ENCODE measurements around the gene FUBP1.
"Not testable (repeated sequence)": the region's sequence is repeated elsewhere in the genome, so short reads cannot be mapped to it uniquely, and the experiment has no call there.

The FUBP1 gene

DNA sequence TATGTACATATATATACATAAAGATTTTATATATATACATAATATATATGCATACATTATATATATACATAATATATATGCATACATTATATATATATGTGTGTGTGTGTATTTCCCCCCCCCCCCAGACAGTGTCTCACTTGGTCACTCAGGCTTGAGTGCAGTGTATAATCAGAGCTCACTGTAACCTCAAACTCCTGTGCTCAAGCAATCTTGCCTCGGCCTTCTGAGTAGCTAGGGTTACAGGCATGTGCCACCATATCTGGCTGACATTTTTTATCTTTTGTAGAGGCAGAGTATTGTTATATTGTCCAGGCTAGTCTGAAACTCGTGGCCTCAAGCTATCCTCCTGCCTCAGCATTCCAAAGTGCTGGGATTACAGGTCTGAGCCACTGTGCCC is 9.0 kb upstream of the FUBP1 start:
- DNase-seq (ENCODE audit: low read depth): no peak

DNA sequence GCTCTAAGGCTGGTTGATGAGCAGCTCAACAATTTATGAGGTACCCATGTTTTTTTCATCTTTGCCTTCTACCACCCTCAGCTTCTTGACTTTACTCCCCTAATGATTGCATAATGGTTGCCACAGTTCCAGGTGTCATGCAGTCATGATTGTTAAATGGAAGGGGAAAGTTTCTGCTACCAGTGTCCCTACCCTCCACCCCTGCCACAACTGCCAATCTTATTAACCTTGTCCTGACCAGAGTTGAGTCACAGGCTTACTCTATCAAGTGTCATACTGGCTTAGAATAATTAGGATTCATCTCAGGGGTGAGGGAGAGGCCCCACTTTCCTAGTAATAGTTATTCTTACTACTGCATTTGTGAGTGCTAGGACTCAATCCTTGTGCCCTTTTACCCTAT is 7.9 kb upstream of the FUBP1 start:
- no peak for DNase-seq (ENCODE audit: low read depth)

DNA sequence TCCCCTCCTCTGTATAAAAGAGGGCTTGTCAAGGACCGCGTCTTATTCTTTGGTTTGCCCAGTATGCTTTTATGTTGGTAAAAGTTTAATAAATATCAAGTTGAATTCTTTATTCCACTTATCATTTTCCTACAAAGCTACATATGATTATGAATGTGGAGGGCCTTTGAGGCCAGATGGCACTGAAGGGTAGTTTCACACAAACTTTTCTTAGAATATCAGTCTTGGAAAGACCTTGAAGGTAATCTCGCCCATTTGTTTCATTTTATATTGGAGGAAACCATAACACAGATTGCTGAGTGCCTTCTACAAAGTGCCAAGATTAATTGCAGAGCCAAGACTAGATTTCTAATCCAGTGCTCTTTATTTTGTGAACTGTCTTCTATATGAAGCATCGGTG is 5.8 kb upstream of the FUBP1 start:
- DNase-seq (ENCODE audit: low read depth): no peak

DNA sequence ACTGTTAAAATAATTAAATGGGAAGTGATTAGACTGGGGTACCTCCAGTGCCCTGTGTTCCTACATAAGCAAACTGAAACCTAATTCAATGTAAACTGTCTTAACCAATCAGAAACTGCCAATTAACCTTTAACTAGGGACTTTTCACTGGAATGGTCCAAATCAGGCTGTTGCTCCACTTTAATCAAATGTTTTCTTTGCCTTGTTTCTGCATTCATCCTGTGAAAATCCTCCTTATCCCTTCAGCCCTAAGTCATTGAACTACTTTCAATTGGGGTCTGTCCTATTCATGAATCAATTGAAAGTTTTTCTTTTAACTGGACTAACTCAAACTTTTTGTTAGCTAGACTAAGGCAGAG is 5.1 kb upstream of the FUBP1 start:
- no peak for DNase-seq (ENCODE audit: low read depth)

DNA sequence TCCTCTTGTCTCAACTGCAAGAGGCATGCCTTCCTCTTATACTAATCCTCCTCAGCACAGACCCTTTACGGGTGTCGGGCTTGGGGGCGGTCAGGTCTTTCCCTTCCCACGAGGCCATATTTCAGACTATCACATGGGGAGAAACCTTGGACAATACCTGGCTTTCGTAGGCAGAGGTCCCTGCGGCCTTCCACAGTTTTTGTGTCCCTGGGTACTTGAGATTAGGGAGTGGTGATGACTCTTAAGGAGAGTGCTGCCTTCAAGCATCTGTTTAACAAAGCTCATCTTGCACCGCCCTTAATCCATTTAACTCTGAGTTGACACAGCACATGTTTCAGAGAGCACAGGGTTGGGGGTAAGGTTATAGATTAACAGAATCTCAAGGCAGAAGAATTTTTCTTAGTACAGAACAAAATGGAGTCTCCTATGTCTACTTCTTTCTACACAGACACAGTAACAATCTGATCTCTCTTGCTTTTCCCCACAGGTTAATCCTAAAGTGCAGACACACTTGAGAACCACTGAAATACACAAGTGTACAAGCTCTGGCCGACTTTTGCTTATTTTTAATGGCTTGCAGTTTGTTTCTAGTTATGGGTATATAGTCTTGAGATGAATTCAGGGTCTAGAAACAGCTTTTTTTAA is 4.6 kb upstream of the FUBP1 start:
- not testable (repeated sequence) for DNase-seq (ENCODE audit: low read depth)

DNA sequence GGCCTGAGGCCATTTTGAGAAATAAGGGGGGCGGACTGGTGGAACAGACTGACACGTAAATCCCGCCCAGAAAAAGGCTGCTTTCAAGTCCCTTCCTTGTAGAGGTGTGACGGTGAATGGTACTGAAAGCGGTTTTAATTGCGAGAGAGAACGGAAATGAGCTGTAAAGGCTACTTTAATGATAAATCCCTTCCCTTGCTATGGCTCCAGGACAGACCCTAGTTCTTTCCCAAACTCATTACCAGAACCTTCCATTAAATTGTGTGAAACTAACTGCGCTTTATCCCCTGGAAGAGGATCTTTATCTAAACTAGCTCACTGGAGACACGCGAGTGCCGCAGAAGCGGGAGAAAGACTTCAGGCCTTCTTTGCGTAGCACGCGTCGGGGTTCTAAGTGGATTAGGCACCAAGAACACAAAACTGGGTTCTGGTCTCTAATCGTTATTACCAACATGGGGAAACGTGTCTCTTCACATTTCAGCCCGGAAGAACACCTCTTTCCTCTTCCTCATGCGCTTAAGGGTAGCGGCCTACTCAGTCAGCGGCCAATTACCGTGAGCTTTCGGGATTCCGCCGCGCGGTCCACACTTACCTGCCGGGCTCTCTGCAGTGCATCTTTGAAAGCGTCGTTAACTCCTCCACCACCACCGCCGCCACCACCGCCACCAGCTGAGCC is 441 bp downstream of the FUBP1 start:
- DNase-seq (ENCODE audit: low read depth): peak; percentile 32

DNA sequence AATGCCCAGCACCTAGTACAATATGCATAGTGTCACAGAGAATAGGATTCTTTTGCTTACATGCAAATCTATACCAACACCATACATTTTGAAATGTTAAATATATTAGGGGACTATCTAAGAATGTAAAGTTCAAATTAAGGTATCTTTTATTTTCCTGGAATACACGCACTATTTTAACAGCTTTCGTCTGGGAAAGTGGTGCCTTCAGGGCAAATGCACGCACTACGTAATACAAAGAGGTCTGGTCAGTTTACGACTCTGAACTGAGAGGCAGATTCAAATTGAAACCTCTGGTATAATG is 931 bp downstream of the FUBP1 start:
- no peak for DNase-seq (ENCODE audit: low read depth)

DNA sequence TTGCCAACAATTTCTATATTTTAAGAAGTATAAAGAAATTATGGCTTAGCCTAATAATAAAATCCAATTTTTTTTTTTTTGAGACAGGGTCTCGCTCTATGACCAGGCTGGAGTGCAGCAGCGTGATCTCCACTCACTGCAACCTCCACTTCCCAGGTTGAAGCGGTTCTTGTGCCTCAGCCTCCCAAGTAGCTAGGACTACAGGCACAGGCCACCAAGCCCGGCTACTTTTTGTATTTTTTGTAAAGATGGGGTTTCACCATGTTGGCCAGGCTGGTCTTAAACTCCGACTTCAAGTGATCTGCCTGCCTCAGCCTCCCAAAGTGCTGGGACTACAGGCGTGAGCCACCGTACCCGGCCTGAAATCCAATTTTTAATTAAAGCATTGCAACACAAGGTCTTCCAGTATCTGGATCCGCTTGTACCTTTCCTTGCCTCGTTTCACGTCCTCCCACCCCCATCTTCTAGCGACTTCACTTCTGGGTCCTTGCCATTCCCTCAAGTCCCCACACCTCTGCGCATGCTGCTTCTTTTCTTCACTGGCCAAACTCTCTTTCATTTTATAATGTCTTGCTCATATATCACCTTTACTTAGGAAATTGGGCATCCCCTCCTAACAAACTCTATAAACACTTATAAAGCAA is 2.3 kb downstream of the FUBP1 start:
- DNase-seq (ENCODE audit: low read depth): no peak

DNA sequence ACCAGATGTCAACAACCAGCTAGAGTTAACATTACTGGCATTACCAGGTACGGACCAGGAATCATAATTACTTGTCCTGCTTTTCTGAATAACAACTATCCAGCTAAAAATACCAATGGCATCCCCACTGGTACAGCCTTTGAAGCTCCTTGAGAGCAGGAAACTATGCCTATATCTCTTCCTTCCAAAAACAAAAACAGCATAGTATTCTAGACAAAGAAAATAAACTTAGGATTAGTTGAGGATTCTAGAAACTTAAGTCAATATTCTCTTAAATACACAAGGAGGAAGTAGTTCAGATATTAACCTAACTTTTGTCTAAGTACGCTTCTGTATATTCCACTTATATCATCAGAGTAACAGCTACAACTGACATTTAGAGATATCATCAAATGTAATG is 3.0 kb downstream of the FUBP1 start:
- no peak for DNase-seq (ENCODE audit: low read depth)

DNA sequence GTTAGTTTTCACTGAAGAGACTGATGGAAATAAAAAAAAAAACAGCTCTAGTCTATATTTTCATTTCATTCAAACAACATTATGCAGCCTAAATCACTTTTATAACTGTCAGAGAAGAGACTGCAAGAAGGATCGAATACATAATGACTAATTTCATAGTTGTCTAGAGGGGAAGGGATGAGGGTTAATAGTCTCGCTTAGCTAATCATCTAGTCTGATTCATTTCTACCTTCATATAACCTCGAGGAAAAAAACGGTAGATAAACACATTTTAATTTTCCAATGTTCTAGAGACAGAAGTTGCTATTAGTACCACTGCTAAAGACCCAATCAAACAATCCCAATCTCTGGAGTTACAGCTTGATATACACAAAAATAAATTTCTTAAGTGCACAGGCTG is 3.5 kb downstream of the FUBP1 start:
- no peak for DNase-seq (ENCODE audit: low read depth)

DNA sequence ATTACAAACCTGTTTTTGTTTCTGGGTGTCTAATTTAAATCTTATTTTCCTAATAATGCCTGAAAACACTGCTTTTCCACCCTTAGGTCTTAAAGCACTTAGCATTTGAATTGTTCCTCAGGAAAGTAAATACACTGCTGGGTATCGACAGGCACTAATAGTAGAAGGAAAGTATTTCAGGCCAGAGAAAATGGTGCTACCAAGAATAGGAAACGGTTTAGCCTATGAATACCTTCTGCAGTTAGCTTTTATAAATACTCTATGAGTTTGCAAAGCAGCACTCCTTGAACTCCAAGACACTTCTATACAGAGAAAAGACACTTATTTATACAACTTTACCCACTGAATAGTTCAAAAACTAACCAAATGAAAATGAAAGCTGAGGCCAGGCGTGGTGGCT is 6.8 kb downstream of the FUBP1 start:
- DNase-seq (ENCODE audit: low read depth): no peak

DNA sequence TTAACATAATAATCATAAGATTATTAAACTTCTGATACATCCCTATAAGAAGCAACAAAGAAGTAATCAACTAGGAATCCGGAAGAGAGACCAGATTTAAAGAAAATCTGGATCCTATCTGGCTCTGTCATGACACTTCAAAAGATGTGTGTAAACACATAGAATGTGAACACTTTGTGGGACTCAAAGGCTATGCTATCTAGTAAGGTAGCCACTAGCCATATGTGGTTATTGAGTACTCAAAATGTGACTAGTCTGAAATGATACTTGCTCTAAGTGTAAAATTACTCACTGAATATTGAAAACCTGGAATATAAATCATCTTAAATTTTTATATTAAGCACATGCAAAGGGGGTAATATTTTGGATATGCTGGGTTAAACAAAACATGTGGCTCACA is 8.7 kb downstream of the FUBP1 start:
- DNase-seq (ENCODE audit: low read depth): no peak

DNA sequence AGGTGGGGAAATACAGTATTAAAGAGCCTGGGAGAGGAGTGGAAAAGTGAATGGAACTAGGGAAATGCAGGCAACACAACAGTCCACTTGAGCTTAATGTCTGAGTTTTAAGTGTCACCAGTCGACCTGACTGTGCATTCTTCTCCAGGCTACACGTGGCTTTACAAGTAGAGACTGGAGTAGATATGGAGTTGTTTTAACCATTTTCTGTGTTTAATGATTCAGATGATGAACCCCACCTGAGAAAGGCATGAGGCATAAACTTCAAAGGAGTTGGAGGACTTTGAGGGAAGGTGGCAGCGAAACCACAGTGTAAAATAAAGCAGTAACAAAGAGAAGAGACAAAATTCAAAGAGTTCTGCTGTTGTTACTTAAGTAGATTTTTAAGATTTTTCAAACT is 12.6 kb downstream of the FUBP1 start:
- DNase-seq (ENCODE audit: low read depth): no peak

DNA sequence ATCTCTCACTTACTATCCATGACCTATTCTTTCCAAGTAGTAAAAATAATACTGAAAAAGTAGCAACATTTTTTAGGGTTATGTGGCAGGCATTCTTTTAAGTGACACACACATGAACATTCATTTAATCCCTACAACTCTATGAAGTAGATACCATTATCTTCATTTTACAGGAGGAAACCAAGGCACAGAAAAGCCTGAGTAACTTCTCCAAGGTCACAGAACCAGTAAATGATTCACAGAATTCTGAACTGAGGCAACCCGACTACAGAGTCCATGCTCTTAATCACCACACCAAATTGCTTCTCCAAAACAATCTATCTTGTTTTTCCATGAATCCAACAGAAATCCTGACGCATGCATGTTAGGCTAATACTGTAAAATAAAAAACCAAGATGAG is 17.5 kb downstream of the FUBP1 start:
- no peak for DNase-seq (ENCODE audit: low read depth)

DNA sequence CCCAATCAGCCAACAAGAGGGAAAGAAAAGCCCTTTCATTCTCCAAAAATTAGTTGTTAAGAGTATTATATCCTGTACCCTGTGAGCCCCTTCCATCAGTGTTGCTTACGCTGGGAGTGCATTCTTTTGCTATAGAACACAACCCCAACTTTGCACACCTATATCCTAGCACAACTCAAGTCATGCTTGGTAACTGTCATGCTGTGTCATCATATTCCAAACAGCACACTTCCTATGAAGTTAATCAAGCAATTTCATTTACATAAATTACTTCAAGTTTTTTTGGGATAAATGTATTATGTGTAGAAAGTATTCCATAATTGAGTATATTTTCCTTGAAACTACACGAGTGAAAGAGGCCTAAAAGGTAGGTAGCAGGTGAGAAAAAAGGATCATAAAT is 20.0 kb downstream of the FUBP1 start:
- DNase-seq (ENCODE audit: low read depth): no peak

DNA sequence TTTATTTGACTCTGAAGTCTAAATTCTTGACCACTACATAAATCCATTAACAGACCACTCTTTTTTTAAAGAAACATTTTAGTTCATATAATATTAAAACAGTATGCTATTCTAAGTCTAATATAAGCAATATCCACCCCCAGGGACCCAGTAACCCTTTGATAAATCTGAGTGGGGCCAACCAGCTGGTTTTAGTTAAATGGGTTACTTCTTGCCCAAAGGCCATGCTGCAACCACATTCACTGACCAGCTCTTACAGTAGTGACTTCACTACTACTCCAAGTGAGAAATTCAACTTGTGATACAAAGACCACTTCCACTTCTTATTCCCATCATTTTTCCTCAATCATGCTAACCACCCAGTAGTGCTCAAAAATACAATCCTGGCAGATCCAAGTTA is 20.5 kb downstream of the FUBP1 start:
- no peak for DNase-seq (ENCODE audit: low read depth)

DNA sequence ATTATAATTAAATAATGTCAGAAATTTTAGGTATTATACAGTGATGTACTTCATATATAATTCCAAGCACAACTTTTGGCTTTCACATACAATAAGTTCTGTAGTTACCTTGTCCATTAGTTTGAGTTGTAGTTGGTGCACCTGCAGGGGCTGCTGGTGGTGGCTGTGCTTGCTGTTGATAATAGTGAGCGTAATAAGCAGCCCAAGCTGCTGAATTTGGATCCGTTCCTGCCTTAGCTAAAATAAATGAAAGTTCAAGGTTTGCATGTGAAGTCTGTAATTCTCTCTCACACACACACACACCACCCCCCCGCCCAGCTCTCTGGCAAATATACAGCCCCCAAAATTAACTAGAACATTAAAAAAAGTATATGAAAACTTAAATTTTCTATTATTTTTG is 22.4 kb downstream of the FUBP1 start:
- no peak for DNase-seq (ENCODE audit: low read depth)

DNA sequence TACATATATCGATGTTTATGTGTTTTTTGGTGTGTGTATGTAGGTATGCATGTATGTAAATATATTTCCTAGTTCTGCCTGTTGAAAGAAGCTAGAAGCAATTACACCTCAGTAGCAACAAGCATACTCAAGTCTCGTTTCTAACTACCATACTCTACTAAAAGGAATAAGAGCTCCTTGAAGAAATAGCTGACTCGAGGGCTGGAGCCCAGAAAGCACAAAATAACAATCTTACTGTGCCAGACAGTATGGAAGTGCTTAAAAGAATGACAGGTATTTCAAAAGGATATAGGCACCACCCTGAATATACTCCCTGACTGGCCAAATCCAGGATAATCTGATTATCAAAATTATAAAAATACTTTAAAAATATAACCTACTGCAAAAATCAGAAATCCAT is 23.2 kb downstream of the FUBP1 start:
- no peak for DNase-seq (ENCODE audit: low read depth)

DNA sequence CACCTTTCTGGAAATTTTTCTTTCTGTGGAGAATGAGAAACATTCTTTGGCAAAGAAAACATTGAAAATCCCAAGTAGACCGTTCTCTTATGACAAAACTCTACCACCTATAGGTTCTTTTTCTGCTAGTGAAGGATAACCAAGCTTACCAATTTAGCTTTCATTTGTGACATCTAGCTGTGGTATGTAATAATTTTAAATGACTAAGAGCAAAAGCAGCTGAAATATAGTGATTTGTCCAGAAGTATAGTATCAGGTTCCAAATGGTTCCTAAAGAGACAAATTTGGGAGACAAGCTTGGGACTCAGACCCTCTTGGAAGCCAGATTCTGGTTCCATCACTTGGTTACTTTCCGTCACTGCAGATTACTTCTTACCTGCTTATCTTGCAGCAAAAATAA is 24.4 kb downstream of the FUBP1 start:
- DNase-seq (ENCODE audit: low read depth): no peak

DNA sequence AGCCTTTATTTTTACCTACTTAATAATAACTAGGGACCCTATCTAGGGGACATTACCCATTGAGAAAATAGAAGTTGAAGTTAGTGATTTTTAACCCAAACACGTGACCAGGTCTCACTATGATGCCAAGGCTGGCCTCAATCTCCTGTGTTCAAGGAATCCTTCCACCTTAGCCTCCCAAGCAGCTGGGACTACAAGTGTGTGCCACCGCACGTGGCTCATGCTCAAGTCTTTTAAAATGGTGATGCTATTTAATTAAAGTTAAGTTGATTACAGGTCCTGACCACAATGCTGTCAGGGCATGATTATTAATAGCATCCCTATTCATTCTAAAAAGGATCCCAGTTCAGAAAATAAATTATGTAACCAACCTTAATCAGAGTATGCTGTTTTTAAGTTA is 25.0 kb downstream of the FUBP1 start:
- DNase-seq (ENCODE audit: low read depth): no peak

DNA sequence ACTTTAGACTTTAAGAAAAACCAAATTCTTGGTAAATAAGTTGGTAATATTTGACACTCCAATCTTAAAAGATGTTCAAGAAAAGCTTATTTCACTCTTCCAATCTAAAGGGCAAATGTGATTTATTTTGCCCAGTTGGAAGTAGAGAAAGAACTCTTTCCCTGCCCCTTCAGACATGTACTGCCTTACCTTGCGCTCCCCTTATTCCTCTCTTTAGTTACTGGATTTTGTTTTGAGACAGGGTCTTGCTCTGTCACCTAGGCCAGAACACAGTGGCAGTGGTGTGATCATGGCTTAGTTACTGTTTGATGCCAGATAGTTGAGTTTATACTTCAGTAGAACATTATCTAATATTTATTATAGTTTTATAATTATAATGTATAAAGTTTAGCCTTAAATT is 27.5 kb downstream of the FUBP1 start:
- DNase-seq (ENCODE audit: low read depth): no peak

DNA sequence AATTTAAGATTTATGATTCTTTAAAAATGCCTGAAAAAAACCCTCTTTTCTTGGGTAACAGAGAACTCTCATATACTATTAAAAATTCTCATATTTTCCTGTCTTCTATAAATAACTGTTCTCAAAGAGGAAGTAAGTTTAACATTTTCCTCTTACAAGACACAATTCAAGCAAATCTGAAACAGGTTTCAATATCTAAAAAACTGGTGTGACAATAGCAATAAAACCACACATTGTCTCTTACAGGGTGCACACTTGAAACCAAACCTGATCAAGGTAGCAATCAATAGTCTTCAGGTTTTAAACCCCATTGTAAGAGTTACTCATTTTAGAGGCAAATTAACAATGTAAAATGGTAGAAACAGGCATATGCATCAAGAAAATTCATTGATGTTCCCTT is 28.0 kb downstream of the FUBP1 start:
- DNase-seq (ENCODE audit: low read depth): no peak

DNA sequence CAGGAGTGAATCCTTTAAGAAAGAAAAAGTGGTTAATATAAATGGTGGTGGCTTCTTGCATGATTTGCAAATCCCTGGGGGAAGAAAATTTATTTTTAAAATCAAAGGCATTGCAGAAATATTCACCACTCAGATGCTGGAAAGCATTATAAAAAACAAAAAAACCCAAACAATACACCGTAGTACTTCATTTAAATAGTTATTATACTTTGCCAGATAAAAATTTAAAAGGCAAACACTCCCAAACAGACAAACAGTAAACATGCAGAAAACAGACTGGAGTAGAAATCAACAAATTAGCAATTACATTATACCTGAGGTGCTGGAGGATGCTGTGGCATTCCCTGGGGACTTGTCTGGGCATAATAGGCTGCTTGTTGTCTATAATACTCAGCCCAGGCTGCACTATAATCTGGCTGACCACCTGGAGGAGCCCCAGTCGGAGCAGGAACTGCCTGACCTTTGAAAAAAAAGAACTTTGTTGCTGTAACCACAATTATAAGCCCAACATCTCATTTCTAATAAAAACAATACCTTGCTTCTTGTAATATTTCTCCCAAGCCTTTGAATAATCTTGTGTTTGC is 29.9 kb downstream of the FUBP1 start:
- no peak for DNase-seq (ENCODE audit: low read depth)

DNA sequence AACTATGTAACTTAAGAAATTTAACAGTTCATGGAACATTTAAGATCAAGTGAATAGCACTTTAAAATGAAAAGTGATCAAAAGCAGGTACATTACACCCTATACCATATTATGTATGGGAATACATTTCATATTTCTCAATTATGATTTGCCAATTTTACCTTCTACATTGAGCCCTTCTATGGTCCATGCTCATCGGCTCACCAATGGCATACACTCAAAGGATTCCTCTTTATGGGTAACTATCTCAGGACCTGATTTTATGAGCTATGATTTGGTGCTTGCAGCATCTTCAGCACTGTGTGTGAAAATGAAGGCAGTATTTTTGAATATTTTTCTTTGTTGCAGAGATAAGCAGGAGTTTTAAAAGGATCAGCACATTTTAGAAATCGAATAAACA is 33.5 kb downstream of the FUBP1 start:
- DNase-seq (ENCODE audit: low read depth): no peak

Measured in stimulated activated CD8-positive, alpha-beta memory T cell treated with anti-CD3 and anti-CD28 coated beads, Interleukin-12 subunit alpha, Interleukin-12 subunit beta, amount 100 ng/mL, for 4 hours (primary cell).